Measurements from ENCODE around the gene AHCTF1. TPM values are rescaled to one million over a fixed set of nuclear protein-coding genes. Genes with fewer than 3 reads are reported as not detected.

AHCTF1 gene
- total and polyA plus RNA-seq, 2 of the 8 experiments (the other 6 are each of a cell fraction or from before 2014, with no cell fraction given): 7.9 to 44.5 TPM

- Histone ChIP-seq H3K56ac (replicated peaks; ENCODE audit: insufficient read length, low read depth, low read length) (no peak overlapping the region), H2BK12ac (ENCODE audit: low read depth, low read length) (no peak overlapping the region), H2BK5ac (ENCODE audit: low read depth, low read length) (no peak overlapping the region), H3K14ac (ENCODE audit: insufficient read length) (no peak overlapping the region), H3K27ac (ENCODE audit: low read depth, low read length) (no peak overlapping the region), H3K23me2 (ENCODE audit: low read depth, low read length) (no peaks in the 10 kb centered on the region), H4K20me1 (replicated peaks in 1 of 2; ENCODE audit: control insufficient read depth in 1 of 2, insufficient read depth in 2 of 2, low read length in 2 of 2) (peaks cover 4 to 11% of the 10 kb centered on the region in 2 experiments), H2AK5ac (ENCODE audit: low read depth, low read length) (no peak overlapping the region), H3K9me3 (ENCODE audit: insufficient read depth in 2 of 2, low read depth in 1 of 2, low read length in 1 of 2) (no peaks in the 10 kb centered on the region), H3K9ac (replicated peaks in 1 of 4; ENCODE audit: extremely low read depth in 1 of 4, low read depth in 3 of 4, low read length in 3 of 4) (no peak overlapping the region), H3K4me3 (ENCODE audit: extremely low read depth in 1 of 4, insufficient read depth in 2 of 4, low read depth in 3 of 4, low read length in 4 of 4) (no peak overlapping the region), H3K18ac (ENCODE audit: extremely low read depth, low read length) (no peak overlapping the region), H4K8ac (ENCODE audit: extremely low read depth, insufficient read depth, low read length) (no peak overlapping the region), H2BK120ac (replicated peaks; ENCODE audit: low read depth, low read length) (no peak overlapping the region), H4K5ac (ENCODE audit: insufficient read length, low read depth, low read length) (no peak overlapping the region), H3K23ac (ENCODE audit: insufficient read length) (no peak overlapping the region), H3K79me2 (ENCODE audit: control insufficient read depth in 1 of 2, insufficient read depth in 2 of 2, low read length in 2 of 2) (peaks cover 15 to 94% of the 10 kb centered on the region in 2 experiments), H3K4me1 (replicated peaks in 1 of 4; ENCODE audit: control insufficient read depth in 3 of 4, insufficient read depth in 4 of 4, low read length in 3 of 4) (peaks cover 0 to 4% (median 0%) of the 10 kb centered on the region in 4 experiments; a peak in 1 of 7 replicates), H3K79me1 (ENCODE audit: low read depth, low read length) (no peaks in the 10 kb centered on the region; the same call in 1 of the 2 replicates), H4K91ac (replicated peaks; ENCODE audit: insufficient read length, low read length) (no peak overlapping the region), H3K27me3 (replicated peaks in 1 of 4; ENCODE audit: control insufficient read depth in 3 of 4, extremely low read depth in 1 of 4, insufficient read depth in 3 of 4, low read length in 3 of 4) (no peaks in the 10 kb centered on the region), H3K4ac (replicated peaks; ENCODE audit: insufficient read length, low read depth, low read length) (no peak overlapping the region), H2BK20ac (ENCODE audit: low read length) (no peak overlapping the region), H3K4me2 (ENCODE audit: insufficient read depth in 1 of 2, low read depth in 2 of 2, low read length in 2 of 2) (no peak overlapping the region), H3K36me3 (ENCODE audit: control insufficient read depth in 2 of 4, insufficient read depth in 4 of 4, low read length in 3 of 4) (peaks cover 2 to 10% (median 6%) of the 10 kb centered on the region in 4 experiments; a peak in 5 of 8 replicates), H2BK15ac (ENCODE audit: low read length) (no peak overlapping the region), H2AFZ (ENCODE audit: low read length) (no peak overlapping the region)
- FAIRE-seq (no peak), DNase-seq (ENCODE audit: low read depth in 1 of 2, low spot score in 2 of 2) (no peak)
- WGBS, 2 experiments (ENCODE audit: extremely low coverage in 1 of 2, insufficient coverage in 1 of 2, insufficient read length in 1 of 2, insufficient replicate concordance in 2 of 2, low coverage in 1 of 2, low lambda C conversion rate in 2 of 2, missing lambda C conversion rate in 1 of 2): 89% methylated on average over 3 of the region's 3 CpGs; no CpG with 5 or more reads in 1 of the 2 experiments
- POLR2A ChIA-PET (ENCODE audit: partially characterized antibody): no interaction called here
- CTCF ChIA-PET (ENCODE audit: partially characterized antibody): interaction anchor here (1.4 kb wide), 1 partner anchor 231 kb away, joined by 3 read pairs; no protein-coding TSS in a partner anchor
- TF ChIP-seq KDM5A (IDR thresholded peaks at IDR 0.05; ENCODE audit: low read length) (no peak), RAD21 (IDR thresholded peaks at IDR 0.05 in 1 of 2, conservative IDR thresholded peaks at IDR 0.05 in 1 of 2; ENCODE audit: low read depth in 2 of 2, low read length in 2 of 2) (no peak), TCF12 (IDR thresholded peaks at IDR 0.05; ENCODE audit: low read depth, low read length) (no peak), POU5F1 (IDR thresholded peaks at IDR 0.05; ENCODE audit: low read depth, low read length) (no peak)
These were observed 10.3 kb downstream of the AHCTF1 start for GRCh38 chr1:246921481-246921880.
